ENCODE measurements around the gene MACROD2.

MACROD2 gene

GRCh38 chr20:14845199-14846160 lies 850.2 kb downstream of the MACROD2 start:
- DNase-seq (ENCODE audit: low spot score) = peak; percentile 83
- POLR2A ChIA-PET (ENCODE audit: low non-redundant PET) = no interaction called here
- no peak for TF ChIP-seq CTCF (conservative IDR thresholded peaks at IDR 0.05; ENCODE audit: low read depth)
- peak overlapping the region; percentile 77 for H3K27ac ChIP-seq
- CTCF ChIA-PET = interaction anchor here (0.7 kb wide), 1 partner anchor 12 kb away, joined by 4 read pairs; no protein-coding TSS in a partner anchor

GRCh38 chr20:14848806-14849205 lies 853.5 kb downstream of the MACROD2 start:
- H3K27ac ChIP-seq = no peak overlapping the region
- POLR2A ChIA-PET (ENCODE audit: low non-redundant PET) = no interaction called here
- TF ChIP-seq CTCF (conservative IDR thresholded peaks at IDR 0.05; ENCODE audit: low read depth) = no peak
- DNase-seq (ENCODE audit: low spot score) = no peak
- CTCF ChIA-PET = no interaction called here

- no peak overlapping the region for H3K27ac ChIP-seq
- ChIA-PET POLR2A (ENCODE audit: low non-redundant PET) (no interaction called here), CTCF (no interaction called here)
- DNase-seq (ENCODE audit: low spot score) = no peak
- no peak for TF ChIP-seq CTCF (conservative IDR thresholded peaks at IDR 0.05; ENCODE audit: low read depth)
Measured at GRCh38 chr20:14853079-14853478, 857.8 kb downstream of the MACROD2 start.

GRCh38 chr20:14855171-14855570 lies 859.9 kb downstream of the MACROD2 start:
- TF ChIP-seq CTCF (conservative IDR thresholded peaks at IDR 0.05; ENCODE audit: low read depth) = no peak
- ChIA-PET POLR2A (ENCODE audit: low non-redundant PET) (no interaction called here), CTCF (interaction anchor here (0.7 kb wide), 1 partner anchor 141 kb away, joined by 6 read pairs; no protein-coding TSS in a partner anchor)
- no peak for DNase-seq (ENCODE audit: low spot score)
- H3K27ac ChIP-seq = no peak overlapping the region

GRCh38 chr20:14859627-14860026 lies 864.3 kb downstream of the MACROD2 start:
- no peak overlapping the region for H3K27ac ChIP-seq
- TF ChIP-seq CTCF (conservative IDR thresholded peaks at IDR 0.05; ENCODE audit: low read depth) = no peak
- ChIA-PET CTCF (interaction anchor here (0.5 to 0.6 kb wide), 2 partner anchors 275 to 958 kb away, joined by 3 to 6 read pairs; no protein-coding TSS in a partner anchor), POLR2A (ENCODE audit: low non-redundant PET) (no interaction called here)
- DNase-seq (ENCODE audit: low spot score) = no peak

- ChIA-PET POLR2A (ENCODE audit: low non-redundant PET) (no interaction called here), CTCF (interaction anchor here (0.6 kb wide), 1 partner anchor 200 kb away, joined by 5 read pairs; no protein-coding TSS in a partner anchor)
- TF ChIP-seq CTCF (conservative IDR thresholded peaks at IDR 0.05; ENCODE audit: low read depth) = no peak
- no peak for DNase-seq (ENCODE audit: low spot score)
- H3K27ac ChIP-seq = no peak overlapping the region
Measured at GRCh38 chr20:14860410-14860814, 865.1 kb downstream of the MACROD2 start.
